HG02852 (cell line): ENCODE measurements around the gene HSPE1.
"Not testable (repeated sequence)": the region's sequence is repeated elsewhere in the genome, so short reads cannot be mapped to it uniquely, and the experiment has no call there.

Experiments
- ATAC-seq: cut with Tn5 transposase; IDR thresholded peaks from one replicate; pipeline ENCODE4 v1.9.1; 2021; ENCODE audit warnings: mild to moderate bottlenecking, moderate library complexity; ENCODE audit not compliant: unreplicated experiment

HSPE1 gene

DNA sequence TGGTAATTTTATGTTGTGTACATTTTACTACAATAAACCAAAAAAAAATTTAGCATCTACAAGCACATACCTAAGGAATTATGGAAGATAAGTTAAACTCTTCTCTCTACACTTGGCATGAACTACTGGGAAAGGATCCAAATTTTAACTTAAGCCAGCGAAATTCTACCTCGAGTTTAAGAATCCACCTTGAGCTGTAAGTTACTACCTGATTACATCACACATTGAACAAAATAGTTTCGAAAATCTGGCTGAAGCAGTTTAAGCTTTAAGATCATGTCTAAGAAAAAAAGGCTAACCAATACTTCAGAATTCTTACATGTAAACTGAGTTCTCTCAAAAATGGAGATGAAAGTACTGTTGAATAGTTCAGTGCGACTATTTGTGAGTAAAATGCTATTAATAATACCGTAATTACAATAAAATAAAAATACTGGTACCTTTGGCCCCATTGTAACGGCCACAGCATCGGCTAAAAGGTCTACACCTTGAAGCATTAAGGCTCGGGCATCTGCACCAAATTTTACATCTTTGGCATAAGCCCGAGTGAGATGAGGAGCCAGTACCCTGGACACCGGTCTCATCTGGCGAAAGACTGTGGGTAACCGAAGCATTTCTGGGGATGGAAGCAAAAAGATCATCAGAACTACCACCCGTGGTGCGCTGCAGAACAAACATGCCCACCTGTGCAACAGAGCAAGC, 1.8 kb upstream of the HSPE1 start:
- ATAC-seq = no peak

DNA sequence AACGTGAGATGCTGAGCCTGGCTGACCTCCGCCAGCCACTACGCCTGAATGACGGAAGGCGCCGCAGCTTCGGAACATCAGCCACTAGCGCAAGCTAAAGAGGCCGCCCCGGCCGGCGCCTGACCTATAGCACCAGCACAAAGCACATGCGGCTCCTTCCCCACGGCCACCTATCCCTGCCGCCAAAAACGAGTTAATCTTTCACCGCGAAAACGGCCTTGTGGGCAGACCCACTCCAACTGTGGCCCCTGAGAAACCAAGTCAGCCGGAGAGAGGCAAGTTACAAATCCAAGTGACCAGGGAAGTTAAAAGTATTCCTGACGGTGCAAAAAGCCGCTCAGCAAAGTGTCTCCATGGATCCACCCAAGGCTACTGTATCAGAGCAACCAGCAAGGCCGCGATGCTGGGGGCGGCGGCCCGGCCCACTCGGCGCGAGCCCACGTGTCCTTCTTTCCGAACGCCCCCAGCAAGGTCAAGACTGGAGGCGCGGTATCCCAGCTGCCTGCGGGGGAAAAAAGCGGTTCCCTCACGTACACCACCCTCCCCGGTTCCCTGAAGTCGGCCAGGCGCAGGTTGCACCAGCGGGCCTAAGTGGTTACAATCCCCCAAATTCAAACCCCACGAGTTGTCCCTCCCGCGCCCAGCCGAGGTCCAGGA, 1.1 kb upstream of the HSPE1 start:
- peak; percentile 16 for ATAC-seq

DNA sequence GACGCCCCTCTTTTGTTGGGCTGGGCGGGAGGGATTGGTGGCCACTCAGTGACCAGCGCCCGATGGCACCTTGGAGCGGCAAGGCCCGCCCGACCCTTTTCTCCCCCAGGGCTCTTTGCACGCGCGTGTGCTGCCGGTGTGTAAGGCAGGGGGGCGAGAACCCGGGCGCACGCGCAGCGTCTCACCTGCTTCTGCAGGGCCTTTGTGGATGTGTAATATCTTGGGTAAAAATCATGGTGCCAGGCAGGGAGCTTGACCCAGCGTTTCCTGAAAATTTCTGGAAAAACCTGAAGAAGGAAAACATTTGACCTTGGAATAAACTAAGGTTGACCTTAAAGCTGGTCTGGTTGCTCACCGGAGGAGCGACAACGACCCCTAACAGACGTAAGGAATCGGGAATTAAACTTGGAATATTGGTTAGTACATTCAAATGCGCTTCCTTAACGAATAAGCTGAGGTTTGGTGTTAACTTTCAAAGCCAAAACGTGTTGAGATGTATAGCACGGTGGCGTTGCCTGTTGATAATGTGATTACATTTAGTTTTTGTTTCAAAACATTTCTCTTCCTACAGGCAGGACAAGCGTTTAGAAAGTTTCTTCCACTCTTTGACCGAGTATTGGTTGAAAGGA, 438 bp downstream of the HSPE1 start:
- ATAC-seq = peak; percentile 7

DNA sequence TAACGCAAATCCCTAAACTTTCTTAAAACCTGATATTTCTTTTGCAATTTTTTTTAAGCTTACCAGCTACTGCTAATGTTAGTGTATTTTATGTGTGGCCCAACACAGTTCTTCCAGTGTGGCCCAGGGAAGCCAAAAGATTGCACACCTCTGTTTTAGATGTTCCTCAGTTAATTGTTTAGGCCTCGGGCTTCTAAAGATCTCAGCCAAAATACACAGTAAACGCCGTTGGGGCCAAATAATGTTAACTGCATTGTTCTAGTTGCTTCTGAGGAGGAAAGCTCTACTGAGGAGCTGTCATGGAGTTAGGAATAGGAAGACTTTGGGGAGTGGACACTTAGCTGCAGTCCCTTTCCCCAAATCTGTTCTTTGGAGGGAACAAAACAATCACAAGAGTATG, 2.0 kb downstream of the HSPE1 start:
- ATAC-seq = no peak

DNA sequence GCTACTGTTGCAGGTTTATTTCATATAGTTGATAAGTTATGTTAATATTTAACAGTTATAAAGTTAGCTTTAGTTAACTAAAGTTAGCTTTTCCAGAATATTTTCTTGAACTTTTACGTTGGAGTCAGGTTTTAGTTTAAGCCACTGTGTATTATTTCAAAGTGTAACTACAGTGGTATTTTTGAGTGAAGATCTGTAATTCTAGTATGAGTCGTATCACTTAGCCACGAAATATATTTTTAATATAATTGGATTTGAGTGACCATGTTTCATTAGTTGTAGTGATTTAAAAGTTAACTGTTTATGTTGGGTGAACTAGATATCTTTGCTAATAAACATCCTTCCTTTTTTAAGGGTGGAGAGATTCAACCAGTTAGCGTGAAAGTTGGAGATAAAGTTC, 2.5 kb downstream of the HSPE1 start:
- no peak for ATAC-seq

DNA sequence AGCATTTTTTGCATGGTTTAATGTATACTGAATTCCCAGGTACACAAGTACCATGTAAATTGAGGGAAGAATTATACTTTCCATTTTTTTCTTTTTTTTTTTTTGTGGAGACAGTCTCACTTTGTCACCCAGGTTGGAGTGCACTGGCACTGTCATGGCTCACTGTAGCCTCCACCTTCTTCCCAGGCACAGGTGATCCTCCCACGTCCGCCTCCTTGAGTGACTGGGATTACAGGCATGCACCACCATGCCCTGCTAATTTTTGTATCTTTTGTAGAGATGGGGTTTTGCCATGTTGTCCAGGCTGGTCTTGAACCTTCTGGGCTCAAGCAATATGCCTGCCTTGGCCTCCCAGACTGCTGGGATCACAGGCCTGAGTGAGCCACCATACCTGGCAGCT, 3.8 kb downstream of the HSPE1 start:
- ATAC-seq = no peak

DNA sequence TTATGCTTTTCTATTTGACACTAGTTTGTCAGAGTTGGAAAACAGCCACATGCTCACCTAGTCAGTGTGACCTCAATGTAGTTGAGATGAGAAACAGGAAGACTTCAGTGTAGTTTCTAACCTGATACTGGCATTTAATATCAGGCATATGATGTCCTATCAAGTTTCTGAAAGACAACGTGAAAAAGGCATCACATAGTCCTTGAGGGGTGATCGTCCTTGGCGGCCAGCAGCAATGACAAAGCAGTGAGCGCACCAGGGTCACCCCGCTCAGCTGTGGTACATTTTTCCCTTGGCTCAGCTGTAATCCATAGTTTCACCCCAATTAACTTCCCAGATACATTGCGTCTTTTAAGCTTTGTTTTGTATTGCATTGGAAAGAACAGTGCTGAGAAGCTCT, 4.3 kb downstream of the HSPE1 start:
- no peak for ATAC-seq

DNA sequence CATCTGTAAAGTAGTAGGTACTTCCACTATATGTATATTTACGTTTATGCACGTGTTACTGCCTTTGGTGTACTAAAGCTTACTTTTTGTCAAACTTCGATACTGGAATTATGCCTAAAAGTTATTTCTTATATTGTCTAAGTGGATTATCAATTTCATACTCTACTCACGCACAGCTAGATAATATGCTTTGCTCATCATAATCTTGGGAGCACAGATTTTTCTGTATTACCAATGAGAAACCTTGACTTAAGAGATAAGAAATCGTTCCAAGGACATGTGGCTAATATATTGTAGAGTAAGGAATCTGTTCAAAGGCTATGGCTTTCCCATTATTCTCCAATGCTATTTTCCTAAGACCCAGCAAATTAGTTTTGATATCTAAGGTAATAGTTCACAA, 6.5 kb downstream of the HSPE1 start:
- ATAC-seq = no peak

DNA sequence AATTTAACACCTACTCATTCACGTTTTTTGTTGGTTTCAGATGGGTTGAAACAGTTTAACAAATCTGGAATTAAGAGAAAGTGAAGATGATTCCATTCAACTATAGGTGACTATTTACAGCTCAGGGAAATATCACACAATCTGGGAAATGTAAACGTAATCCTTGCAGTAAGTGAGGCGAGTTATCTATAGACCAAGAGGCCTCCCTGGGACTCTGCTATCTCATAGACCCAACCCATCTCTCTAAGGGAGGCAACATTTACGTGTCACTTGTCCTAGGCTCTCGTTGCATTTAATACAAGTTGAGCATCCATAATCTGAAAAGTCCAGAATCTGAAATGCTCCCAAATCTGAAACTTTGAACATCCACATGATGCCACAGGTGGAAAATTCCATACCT, 13.7 kb downstream of the HSPE1 start:
- no peak for ATAC-seq

DNA sequence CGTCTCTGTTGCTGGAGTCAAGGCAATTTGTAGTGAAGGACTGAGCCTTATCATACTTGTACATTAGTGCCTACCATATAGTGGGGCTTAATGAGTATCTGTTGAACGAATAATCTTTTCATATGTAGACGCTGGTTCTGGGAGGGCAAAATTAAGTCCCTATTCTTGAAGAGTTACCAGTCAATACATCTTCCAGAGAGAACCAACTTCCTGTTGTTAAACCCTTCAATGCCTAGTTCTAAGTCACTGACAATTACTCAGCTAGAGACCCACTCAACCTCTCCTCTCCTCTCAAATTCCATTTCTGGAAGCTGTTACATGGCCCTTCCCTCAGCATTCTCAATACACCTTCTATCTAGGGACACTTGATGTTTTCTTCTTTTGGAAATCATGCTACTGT, 14.6 kb downstream of the HSPE1 start:
- no peak for ATAC-seq

DNA sequence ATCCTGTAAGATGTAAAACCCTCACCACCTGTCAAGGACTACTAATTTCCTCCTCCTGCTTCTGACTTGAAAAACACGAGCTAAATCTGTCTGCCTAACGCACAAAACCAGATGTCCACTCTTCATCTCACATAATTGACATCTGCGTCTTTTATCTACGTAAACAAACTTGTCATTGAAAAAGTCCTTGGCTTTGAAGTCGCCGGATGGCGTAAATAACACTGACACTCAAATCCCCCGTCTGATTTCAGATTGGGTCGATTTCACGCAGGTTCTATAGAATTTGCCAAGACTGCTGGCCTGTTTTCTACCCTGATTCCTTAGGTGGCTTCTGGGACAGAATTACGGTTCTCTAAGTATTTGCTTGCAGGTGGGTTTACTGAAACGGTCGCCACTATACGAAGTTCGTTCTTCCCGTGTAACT, 15.1 kb downstream of the HSPE1 start:
- ATAC-seq = peak; percentile 6

DNA sequence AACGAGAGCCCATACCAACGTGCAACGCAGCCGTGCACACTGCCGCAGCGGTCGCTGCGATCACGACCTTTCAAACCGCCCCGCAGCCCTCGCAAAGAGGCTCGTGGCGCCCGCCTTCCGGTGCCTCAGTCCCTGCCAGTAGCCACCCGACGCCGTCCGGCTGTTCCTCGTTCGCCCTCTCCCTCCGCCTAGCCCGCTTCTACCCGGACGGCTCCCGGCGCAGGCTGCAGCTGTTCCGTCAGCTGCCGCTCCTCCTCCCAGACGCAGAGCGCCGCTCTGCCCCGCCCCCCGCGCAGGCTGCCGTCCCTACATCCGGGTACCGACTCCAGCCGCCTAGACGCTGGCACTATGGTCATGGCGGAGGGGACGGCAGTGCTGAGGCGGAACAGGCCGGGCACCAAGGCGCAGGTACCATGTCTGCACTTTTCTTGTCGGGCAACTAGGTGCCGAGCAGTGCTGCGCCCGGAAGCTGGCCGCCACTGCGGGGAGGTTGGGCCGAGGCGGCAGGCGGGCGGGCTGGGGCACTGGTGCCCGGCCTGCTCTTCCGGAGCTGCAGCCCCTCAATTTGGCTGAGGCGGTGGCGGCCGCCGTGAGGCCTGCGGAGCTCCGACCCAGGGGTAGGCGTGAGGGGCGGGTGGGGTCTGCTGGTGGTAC, 15.7 kb downstream of the HSPE1 start, which contains the start of gene MOB4:
Gene MOB4, plus strand, starts transcription at position 328 of the 654 bp plus-strand sequence. Its CDS starts 21 bp downstream, at position 349.
- peak; percentile 91 for ATAC-seq

DNA sequence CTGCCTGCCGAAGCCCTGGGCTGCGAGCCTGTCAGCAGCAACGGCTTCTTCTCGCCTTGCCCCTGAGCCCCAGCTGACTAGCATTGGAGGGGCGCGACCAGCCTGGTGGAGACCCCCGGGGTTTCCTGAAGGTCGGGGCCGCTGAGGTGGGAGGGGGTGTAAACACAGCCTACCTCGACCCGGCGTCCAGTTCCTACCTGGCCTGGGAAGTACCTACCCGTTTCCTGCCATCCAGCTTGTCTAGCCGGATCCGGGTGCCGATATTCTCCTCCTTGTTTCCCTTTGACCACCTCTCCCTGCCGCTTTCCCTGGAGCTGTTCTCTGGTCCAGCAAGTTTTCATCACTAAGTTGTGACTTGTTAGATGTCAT, 16.2 kb downstream of the HSPE1 start:
- ATAC-seq = peak; percentile 13

DNA sequence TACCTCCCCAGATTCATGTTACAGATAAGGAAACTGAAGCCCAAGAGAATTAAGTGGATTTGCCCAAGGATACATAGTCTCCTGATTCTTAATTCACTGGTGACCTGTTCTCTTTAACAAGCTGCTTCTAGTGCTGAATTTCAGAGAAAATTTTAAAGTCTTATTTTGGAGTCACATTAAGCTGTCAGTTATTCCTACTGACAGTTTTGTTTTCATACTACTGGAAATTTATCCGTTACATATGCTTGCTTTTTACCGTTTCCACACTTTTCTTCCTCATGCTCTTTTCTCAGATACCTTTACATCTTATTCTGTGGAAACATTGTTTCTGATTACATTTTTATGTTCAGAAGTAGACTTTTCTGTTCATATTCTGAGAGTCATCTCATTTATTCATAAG, 17.0 kb downstream of the HSPE1 start:
- no peak for ATAC-seq

DNA sequence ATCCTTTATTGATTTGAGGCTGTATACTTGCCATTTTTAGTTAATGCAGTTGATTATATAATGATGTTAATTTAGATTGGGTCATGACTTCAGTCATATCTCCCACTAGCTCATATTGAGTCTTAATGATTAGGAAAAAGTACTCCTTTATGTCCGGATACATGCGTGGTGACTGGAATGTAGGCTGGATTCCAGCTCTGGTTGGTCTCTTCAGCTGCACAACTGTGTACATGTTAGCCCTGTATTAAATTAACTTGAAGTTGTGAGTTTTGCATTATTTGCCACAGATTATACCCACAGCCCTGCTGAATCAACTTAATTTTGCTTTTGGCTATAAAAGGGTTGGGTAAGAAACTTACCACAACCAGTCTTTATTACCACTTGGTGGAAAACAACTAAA, 38.2 kb downstream of the HSPE1 start:
- ATAC-seq = no peak

DNA sequence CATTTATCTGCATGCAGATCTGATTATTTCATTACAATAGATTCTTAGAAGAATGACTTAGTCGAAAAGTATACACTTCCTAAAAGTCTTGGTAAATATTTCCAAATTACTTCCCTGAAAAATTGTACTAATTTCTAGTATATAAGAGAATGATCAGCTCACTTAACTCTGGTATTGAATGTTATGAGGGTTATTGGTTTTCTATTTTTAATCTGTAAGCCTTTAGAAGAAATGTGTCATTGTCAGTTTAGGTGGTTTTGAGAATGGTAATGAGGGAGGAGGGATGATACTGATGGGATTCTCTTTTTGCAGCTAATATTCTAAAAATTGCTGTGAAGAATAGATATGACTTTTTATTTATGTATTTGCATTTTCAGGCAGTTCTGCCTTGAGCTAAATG, 39.6 kb downstream of the HSPE1 start:
- no peak for ATAC-seq

DNA sequence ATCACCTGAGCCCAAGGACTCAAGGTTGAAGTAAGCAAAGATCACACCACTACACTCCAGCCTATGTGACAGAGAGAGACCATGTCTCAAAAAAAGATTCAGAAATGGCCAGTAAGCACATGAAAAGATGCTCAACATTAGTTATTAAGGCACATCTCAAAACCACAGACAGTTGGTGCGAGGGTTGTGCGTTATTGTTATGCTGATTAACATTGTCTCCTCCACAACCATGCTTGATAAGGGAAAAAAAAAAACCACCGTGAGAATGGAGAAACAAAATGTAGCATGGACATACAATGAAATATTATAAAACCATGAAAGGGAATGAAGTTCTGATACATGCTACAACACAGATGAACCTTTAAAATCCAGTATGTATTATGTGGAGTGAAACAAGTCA, 43.0 kb downstream of the HSPE1 start:
- no peak for ATAC-seq

DNA sequence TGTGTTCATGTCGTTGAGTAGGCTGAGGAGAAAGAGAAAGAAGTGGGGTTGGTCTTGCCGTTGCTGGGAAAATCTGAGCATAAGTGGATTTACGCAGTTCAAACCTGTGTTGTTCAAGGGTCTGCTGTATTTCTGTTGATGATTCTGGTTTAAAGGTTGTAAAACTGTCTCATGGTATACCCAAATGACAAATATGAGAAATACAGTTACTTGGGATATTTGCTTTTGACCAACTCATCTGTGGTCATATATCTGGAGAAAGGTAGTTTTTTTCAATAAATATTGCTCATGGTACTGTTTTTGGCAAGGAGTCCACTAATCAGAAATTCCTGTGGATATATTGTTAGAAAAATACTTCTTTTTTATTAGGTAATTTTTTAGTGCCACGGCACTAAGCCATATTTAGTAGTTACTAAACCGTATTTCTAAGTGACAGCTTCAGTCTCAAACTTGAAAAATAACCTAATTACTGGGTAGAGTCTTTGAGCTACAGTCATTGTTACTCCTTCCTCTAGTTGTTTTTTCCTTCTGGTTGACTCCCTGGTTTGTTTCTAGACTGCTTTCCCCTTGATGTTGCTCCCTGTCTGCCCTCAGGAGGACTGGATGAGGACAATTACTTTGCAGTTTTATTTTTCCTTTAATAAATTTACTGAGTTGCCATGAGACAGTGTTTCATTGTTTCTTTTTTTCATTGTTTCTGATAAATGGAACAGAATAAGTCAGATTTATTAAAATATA, 47.2 kb downstream of the HSPE1 start:
- ATAC-seq = no peak

DNA sequence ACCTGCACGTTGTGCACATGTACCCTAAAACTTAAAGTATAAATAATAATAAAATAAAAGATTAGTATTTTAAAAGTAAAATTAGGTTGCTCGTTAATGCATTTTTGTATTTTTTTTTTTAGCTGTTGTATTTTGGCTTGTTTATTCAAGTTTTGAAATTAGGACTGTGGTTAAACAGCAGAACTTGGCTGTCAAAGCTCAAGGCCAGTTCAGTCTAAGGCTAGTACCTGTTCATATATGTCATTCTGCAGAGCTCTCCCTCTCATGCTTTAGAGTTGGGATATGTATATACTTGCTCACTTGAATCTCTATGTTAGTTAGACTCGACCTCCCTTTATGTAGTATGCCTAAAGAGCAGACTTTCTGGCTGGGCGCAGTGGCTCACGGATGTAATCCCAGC, 48.4 kb downstream of the HSPE1 start:
- no peak for ATAC-seq

DNA sequence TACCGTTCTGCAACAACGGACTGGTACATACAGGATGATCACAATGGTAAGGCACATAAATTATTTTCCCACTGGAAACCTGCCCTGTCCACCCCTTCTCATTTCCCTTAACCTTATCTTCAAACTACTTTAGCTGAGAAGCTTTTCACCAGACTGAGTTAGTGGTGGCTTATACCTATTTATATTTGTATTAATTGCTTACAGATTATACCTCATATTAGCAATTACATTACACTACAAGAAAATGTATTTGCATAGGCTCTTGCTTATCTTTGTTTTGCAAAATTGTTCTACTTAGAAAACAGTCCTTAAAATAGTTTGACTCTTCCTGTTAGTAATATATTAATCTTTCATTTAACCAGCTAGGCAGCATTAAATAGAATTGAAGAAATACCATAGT, 51.1 kb downstream of the HSPE1 start:
- ATAC-seq = not testable (repeated sequence)
